COLO668 (cell line): ENCODE results near the gene B3GALT5.
A peak's percentile ranks its signal among the peaks of the same experiment; 100 is the strongest.

ENCODE experiments used
- DNase-seq: peaks from one replicate; lab custom pipeline; 2025; ENCODE audit not compliant: unreplicated experiment; lab: John Stamatoyannopoulos, UW

B3GALT5 gene

DNA sequence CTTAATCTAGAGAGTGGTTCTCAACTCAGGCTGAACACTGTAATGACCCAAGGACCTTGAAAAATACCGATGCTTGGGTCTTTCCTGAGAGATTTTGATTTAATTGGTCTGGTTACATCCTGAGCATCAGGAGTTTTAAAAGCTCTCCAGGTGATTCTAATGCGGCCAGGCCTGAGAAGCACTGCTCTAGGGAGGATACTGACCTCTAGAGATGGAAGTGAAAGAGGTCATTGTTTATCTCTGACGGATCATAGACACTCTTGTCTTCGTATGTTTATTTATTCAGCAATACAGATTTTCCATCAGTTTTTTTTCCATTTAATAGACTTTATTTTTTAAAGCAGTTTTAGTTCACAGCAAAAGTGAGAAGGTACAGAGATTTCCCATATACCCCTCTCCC, 77.7 kb downstream of the B3GALT5 start:
- DNase-seq: no peak

DNA sequence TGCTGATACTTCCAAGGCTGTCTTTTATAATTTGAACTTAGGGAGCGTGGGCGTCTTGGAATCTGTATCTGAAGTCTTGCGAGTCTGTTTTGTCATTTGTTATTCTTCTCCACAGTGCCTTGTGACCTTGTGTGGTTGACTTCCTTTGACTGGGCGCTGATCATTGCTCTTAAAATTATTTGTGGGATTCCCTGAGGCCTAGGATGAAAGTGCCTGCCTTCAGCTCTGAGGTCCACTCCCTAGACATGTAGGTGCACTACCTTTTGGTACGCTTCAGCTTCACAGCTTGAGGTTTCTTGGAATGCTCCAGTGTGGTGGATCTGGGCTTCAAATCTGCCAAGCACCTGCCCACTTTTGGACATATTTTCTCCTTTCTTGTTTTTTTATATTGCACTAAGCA, 82.0 kb downstream of the B3GALT5 start:
- DNase-seq: no peak

DNA sequence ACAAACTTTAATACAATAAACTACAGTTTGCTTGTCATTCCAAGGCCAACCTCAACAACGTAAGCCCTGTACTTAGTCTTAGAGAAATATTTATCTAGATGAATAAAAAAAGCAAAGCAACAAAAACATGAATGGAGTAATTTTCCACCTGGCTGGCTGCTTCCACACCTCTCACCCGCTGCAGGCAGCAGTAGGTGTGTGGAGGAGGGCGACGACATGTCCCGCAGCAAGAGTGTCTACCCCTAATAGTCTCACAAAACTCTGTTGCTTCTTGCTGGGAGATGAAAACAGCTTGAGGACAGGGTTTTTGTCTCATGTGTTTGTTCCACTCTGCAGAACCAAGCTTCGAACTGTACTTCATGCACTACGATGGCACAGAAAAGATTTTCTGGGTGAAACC, 83.5 kb downstream of the B3GALT5 start:
- no peak for DNase-seq

DNA sequence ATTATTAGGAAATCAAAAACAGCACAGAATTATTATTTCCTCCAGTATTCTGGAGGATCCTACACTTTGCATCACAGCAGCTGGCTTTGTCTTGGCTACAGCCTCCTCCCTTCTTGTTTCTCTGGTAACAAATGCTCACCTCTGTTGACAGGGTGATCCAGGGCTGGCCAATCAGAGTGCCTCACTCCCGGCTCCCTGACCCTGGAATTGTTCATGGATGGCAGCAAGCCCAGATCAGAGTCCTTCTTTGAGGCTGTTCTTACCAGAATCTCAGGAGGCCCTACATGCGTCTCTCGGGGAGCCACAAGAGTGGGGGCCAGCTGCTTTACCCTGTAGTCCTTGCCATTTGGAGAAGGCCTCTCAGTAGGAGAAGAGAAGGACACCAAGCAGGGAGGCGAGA, 83.9 kb downstream of the B3GALT5 start:
- DNase-seq: peak; percentile 23

DNA sequence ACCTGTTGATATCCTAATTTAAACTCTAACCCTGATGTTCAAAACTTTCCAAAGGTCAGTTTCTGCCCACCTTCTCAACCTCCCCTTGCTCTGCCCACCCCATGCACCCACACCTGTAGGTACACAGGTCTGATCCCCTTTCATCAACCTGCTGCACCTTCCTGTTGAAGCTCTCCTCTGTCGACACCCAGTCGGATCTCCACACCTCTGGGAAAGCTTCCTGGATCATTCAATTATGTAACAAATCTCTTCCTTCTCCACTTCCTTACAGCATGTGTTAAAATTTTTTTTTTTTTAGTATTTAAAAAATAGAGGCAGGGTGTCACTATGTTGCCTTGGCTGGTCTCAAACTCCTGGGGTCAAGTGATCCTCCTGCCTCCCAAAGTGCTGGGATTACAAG, 87.6 kb downstream of the B3GALT5 start:
- DNase-seq: no peak

DNA sequence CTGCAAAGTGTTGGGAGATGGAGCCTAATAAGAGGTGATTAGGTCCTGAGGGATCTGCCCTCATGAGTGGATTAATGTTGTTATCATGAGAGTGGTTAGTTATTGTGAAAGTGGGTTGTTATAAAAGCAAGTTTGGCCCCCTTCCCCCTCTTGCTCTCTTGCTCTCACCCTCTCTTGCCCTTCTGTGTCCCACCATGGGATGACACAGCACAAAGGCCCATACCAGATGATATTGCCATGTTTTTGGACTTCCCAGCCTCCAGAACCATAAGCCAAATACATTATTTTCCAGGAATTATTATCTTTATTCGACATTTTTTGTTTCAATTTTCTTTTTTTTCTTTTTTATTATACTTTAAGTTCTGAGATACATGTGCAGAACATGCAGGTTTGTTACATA, 90.8 kb downstream of the B3GALT5 start:
- DNase-seq: no peak

DNA sequence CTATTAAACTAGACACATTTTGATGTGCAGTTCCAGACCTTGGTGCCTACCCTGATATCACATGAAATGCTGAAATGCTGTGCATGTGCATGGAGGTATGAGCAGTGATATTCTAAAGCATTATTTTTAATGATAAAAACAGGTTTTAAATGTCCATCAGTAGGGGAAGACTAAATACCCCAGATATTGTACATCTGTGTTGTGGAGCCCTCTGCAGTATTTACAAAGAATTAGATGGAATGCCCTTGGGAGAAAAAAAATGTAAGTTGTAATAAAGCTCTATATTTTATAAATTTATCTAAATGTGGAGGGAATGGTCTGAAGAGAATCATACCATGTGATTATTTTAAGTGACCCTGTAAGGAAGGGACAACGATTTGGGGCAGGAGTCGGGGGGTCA, 93.1 kb downstream of the B3GALT5 start:
- DNase-seq: no peak

DNA sequence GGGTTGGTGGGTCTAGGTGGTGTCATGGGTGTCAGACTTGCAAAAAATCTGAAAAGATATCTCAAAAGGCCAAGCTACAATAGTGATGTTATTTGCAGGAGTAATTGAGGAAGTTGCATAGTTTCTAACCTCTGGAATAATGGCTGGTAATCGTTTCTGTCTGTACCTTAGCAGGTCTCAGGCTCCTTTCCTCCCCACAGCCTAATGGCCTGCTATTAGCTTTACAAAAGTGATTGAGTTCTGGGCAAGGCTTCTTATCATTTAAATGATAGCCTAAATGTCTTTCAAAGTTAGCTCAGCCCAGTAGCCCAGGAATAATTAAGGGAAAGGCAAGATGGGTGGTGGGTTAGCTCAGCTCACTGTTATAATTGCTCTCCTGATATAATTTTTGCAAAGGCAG, 94.6 kb downstream of the B3GALT5 start:
- no peak for DNase-seq

DNA sequence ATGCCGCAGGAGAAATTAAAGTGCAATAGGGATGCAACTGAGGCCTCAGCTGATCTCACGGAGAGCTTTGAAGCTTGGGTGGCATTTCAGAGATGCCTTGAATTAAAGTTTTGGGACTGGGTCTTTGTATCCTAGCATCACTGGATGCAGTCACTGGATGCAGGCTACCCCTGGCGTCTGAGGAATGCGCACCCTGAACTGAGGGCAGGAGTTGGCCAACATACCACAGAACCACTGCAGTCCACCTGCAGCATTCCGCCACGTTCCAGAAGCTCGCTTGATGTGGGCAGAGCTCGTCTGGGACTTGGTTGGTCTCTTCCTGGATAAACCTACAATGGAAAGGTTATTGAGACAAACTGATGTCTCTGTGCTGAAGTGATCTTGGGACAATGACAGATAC, 98.1 kb downstream of the B3GALT5 start:
- DNase-seq: no peak

DNA sequence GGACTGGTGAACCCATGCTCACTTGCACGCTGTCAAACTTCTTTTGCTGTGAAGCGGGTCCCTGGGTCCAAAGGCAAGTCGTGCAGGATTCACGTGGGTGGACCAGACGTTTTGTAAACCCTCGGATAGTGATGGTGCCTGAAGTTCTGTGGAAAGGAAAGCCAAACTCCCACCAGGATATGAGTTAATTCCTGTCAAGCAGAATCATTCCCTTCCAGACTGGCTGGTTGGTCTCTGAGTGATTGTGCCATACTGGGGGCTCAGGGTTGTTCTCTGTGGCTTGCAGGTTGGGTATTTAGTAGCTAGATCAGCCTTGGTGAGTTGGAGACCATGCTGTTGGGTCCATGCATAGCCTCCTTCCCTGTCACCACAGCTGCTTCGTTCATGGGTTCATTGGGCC, 99.5 kb downstream of the B3GALT5 start:
- no peak for DNase-seq

DNA sequence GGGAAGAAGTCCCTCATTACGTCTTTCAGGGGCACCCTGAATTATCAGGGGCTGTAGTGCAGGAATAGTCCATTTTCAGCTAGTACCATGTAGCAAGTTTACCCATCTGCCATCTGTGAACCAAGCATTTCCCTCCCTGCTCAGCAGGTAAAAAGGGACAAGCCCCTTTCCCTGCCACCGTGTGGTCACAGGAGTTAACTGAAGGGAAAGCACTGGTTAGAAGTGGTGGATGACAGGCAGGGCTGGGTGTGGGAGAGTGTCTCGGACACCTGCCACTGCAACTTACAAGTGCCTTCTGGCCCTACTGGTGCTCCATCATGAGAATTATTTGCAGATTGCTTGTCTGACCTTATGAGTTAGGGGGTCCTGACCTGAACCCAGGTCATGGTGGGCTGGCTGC, 100.2 kb downstream of the B3GALT5 start:
- DNase-seq: peak; percentile 83

DNA sequence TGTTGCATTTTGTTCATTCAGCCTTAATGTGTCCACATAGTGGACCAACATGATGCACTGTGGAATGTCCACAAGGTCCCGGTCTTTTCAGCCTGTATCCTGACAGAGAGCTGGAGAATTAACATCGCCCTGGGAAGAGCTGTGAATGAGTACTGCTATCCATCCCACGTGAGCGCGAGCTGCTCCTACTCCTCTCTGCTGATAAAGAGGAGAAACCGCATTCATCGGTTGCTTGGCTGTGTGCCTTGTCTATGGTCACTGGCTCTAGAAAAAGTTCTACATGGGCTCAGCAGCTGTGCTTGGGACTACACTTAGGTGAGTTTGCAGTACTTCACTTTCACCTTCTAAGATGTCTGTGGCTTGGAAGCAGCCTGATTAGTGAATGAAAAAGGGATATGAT, 101.2 kb downstream of the B3GALT5 start:
- no peak for DNase-seq

DNA sequence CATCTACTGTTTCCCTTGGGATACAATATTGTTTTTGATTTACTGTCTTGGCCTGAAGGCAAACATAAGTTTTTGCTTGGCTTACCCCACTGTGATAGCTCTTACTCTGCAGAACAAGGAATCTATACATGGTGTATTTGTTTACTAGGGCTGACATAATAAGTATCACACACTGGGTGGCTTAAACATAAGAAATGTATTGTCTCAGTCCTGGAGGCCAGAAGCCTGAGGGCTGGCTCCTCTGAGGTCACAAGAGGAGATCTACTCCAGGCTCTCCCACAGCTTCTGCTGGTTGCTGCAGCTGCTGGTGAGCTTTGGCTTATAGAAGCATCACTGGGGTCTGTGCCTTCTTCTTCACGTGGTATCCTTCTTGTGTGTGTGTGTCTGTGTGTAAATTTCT, 101.6 kb downstream of the B3GALT5 start:
- no peak for DNase-seq

DNA sequence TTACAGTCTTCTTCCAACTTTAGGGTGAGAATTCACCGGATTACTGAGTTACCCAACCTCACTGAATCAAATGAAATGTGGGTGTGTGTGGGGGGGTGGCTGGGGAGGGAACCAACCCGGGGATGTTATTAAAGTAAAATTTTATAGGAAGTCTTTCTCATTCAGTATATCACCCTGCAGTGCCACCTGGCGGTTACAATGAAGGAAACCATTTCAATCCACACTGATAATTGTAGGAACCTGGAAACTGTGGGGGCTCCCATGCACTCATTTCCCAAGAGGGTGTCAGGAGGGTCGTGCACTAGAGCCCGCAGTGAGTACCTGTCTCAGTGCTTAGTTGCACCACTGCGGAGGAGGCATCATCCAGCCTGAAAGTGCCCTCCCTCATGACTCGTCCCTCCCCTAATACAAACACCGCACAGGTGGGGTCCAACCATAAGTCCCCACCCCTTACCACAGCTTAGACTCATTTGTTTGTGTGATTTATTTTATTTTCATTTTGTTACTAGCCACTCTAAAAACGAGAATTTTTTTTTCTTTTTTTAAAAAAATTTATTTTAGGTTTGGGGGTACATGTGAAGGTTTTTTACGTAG, 103.2 kb downstream of the B3GALT5 start:
- DNase-seq: peak; percentile 80

DNA sequence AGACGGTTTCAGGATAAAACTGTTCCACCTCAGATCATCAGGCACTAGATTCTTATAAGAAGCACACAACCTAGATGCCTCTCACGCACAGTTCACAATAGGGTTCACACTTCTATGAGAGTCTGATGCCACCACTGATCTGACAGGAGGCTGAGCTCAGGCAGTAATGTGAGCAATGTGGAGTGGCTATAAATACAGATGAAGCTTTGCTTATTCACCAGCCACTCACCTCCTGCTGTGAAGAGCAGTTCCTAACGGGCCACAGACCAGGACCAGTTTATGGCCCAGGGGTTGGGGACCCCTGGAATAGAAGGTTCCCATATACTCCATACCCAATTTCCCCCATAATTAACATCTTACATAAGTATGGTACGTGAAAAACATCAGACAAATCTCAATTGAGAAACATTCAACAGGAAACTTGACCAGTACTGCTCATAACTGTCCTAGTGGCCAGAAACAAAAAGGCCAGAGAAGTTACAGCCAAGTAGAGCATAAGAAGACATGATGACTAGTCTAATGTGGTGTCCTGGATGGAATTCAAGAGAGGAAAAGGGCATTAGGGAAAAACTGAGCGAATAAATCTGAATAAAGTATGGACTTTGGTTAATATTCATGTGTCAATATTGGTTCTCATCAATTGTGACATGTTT, 107.5 kb downstream of the B3GALT5 start:
- no peak for DNase-seq

DNA sequence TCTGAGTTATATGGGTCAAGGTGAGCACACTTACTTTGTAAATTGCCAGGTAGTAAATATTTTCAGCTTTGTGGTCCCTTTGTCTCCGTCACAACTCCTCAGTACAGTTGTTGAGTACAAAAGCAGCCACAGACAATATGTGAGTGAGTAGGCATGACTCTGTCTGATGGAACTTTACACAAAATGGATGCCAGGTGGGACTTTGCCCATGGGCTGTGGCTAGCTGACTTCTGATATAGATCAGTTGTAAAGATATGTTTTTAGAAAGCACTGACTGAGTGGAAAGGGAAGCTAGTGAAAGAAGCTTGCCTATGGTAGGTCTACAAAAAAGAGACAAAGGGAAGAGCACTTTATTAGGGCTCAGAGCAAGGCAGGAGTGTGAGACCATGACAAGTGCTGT, 109.1 kb downstream of the B3GALT5 start:
- DNase-seq: no peak
